Inflammatory macrophage (primary cell): ENCODE data around the gene RHEX.
"Not testable (repeated sequence)": the region's sequence is repeated elsewhere in the genome, so short reads cannot be mapped to it uniquely, and the experiment has no call there.

Source experiments
- DNase-seq, 2 donors: peaks; one replicate each; pipeline ENCODE4 v3.0.0-alpha.2; 2020 to 2022

Gene RHEX

DNA sequence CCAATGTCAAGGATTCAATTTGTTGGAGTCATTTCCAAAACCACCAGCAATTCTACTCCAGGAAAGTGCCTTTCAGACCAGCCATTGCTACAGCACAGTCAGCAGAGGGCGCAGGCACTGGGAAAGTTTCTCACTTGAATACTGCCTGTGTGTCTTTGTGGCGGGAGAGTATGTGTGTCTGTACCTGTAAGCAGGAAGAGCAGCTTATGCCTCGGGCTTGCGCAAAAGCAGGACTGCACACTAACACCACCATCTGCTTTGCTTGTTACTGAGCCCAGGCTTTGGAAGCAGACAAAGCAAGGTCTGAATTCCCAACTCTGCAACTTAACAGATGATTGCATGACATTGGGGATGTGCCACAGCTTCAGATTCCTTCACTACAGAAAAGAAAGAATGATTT, 22.3 kb upstream of the RHEX start:
- peak; percentile 50 to 70 for DNase-seq

DNA sequence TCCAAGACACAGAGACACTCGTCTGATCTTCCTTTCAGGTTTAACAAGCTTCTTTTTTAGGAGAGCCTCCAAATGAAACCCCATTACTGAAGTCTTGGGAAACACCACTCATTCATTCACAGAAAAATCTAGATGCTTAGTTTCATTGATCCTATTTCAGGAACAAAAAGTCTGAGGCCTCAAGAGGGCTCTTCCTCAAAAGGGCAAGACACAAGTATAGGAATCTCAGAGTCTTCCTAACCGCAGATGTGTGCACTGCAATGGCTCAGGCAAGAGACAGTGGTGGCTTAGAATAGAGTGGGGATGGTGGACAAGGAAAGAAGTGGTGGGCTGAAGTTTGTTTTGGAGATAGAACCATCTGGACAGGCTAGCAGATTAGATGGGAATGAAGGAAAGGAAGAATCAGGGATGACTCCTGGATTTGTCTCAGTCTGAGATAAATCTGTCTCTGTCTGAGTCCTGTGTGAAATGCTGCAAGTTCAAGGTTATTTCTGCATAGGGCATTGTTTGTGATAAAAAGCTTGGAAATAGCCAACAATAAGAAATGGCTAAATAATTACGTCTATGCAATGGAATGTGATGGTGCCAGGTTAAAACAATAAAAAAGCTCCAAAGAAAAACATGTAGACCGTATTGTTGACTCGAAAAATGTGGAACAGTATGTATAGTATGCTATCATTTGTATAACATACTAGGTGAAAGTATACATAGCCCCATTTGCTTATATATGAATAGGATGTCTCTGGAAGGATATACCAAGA, 20.4 kb upstream of the RHEX start:
- DNase-seq, result peak; percentile 54

DNA sequence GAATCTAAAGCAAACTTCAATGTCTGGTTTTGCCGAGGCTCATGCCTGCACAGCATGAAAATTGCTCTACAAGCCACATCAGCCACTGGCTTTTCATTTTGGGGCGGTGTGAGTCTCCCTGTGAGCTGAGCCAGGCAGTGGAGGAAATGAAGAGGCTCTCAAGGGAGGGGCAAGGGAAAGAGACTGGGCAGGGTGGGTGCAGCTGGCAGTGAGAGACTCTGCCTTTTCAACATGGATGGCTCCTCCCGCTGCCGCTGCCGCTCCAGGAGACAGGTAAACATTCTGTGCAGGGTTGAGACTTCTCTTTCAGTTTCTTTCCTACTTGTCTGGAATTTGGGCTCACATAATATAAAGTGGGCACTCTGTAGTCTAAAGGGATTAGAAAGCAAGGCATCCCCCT, 17.9 kb upstream of the RHEX start:
- no peak for DNase-seq

GRCh38 chr1:206036663-206037455, 16.1 kb upstream of the RHEX start:
- DNase-seq, result peak in 1 of 2 donors; percentile 26

DNA sequence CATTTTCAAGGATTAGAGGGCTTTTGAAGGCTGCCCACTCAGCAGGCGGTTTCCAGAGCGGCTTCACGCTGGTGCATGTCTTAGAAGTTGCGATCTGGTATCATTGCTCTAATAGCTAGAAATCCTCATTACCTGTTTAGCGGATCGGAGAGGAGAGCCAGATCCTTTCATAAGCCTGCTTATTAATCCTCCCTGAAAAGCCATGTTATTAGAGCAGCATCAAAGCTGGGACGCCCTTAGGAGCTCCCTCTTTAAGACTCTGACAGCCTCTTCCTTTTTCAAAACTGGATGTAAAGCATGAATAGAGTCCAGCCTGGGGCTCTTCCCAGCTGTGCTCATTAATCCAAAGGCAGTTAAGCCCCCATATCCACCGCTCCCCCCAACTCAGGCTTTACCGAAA, 15.4 kb upstream of the RHEX start:
- no peak for DNase-seq

- no peak for DNase-seq
Observed at GRCh38 chr1:206039046-206039973, 13.7 kb upstream of the RHEX start.

DNA sequence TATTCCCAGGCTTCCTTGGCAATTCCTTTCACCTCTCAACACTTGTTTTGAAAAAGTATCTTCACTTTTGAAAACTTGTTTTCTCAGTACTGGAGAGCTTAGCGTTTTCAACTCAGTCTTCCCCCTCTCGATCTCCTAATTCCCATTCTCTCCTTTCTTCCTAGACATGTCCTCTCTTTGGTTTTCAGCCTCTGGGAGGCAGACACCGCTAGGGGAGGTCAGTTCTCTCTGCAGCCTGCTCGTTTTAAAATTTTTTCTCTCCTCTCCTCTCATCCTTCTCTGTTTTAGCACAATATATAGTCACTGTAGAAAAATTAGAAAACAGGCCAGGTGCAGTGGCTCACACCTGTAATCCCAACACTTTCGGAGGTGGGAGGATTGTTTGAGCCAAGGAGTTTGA, 12.6 kb upstream of the RHEX start:
- DNase-seq, result no peak

- DNase-seq, result no peak
Observed at GRCh38 chr1:206041640-206042039, 11.3 kb upstream of the RHEX start.

DNA sequence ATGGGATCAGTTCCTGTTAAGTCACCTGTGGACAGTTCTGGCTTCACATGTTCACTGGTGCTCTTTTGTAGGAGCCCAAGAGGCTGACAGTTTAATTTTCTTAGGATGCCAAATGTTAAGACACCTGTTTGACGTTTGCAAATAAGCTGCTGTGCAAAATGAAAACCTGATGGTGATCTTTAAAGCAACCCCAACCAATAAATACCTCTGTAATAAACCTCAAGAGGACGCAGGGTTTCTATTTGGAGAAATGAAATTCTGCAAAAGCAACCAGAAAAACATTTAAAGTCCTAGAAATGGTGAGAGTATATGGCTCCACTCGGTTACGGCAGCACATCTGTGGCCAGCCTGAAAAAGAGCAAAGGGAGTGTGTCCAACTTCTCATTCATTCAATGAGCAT, 5.7 kb upstream of the RHEX start:
- no peak for DNase-seq

DNA sequence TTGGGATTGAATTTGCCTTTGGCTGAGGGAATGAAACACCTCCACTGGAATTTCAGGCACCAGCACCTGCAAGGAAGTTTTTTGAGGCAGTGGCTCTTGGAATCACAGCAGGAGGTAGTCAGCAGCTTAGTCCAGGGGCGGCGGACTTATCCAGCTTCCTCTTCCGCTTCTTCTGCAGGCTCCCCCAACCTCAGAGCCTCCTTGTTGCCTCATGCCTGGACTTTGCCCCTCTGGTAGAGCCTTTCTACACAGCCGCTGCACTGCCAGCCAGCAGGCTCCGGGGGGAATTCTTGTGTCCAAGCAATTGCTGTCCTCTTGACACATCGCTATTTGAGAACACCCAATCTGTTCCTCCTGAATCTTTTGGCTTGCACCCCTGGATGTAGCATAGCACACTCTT, 4.4 kb upstream of the RHEX start:
- peak; percentile 67 to 78 for DNase-seq

DNA sequence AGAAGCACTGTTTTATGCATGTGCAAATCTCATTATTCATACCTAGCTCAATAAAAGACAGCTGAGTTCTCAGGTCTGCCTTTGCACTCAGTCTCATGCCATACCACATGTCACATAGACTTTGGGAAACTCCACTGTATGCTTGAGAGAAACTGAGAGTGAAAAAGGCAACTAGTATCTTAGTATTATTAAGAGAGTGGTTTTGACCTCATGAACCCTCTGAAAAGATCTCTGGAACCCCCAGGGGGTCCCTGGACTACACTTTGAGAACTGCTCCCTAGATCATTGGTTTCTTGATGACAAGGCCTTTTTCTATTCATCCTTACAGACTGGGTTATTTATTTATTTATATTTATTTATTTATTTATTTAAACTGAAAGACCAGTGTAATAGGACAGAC, 3.7 kb upstream of the RHEX start:
- no peak for DNase-seq

DNA sequence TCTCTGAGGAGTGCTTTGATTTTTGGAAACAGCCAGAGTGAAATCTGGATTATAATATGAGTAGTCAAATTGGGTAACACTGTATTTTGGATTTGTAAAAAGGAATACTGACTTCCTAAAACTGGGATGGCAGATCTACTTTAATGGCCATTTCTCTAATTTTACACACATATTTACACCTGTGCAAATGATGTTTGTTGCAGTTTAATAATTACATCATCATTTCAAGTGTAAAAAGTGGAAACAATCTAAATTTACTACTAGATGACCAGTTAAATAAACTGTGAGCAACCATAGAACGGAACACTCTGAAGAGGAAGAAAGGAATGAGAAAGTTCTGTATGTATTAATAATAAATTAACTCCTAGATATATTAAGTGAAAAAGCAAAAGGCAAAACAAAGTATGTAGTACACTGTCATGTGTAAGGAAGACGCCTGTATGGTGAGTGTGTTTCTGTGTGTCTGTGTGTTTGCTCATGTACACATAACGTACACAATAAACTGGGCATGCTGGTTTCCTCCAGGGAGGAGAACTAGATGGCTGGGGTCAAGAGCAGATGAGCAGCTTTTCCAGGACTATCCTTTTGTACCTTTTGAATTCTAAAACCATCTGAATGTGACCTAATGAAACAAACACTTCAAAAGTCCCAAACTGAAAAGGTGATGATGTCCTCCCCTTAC, 2.9 kb upstream of the RHEX start:
- DNase-seq, result no peak

DNA sequence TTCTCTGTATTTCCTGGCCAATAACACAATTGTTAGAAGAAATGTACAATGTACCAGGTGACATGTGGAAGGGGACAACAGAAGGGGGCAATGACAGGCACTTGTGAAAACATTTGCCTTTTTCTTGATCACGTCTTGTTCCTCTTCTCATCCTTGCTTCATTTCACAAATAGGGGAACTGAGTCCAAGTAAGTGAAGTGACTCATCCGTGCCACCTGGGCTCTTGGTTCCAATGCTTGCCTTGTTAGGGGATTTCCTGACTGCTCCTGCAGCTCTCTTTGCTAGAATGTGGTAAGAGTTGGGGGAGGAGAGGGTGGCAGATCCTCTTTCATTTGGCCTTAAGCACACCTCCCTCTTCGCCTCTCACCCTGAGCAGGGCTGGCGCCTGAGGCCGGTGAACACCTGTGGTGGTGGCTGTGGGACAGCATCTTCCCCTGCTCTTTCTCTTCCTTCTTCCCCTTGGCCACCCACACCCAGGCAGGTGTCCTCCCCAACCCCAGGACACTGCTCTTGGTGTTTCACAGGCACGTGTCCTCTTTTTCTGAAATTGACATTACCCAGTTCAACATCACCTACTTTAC, 2.2 kb upstream of the RHEX start:
- peak; percentile 73 to 82 for DNase-seq

GRCh38 chr1:206052231-206052865, 625 bp upstream of the RHEX start:
- DNase-seq, result not testable (repeated sequence)

- not testable (repeated sequence) for DNase-seq
Observed at GRCh38 chr1:206053616-206054015, 643 bp downstream of the RHEX start.

DNA sequence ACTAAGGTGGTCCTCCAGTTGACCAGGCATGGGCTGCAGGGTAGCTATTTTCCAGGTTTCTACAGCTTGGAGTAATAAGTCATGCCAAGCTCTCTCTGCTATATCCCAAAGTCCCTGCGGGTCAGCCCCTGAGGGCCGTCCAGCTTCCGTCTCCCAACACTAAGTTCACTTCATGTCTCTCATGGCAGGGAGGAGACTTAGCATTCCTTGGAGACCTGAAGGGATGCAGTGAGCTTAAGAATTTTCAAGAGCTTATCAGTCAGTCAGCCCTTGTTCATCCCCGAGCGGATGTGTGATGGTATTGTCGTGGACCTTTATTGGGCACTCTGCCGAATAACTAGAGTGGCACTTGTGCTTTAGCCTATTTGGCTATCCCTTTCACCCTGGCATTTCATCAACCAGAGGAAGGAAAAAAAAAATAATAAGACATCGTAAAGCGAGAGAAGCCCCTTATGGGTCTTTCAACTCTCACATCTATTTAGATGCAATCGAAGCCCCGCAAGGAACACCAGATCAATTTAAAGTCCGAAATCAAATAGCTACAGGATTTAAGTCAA, 2.2 kb downstream of the RHEX start:
- not testable (repeated sequence) for DNase-seq

DNA sequence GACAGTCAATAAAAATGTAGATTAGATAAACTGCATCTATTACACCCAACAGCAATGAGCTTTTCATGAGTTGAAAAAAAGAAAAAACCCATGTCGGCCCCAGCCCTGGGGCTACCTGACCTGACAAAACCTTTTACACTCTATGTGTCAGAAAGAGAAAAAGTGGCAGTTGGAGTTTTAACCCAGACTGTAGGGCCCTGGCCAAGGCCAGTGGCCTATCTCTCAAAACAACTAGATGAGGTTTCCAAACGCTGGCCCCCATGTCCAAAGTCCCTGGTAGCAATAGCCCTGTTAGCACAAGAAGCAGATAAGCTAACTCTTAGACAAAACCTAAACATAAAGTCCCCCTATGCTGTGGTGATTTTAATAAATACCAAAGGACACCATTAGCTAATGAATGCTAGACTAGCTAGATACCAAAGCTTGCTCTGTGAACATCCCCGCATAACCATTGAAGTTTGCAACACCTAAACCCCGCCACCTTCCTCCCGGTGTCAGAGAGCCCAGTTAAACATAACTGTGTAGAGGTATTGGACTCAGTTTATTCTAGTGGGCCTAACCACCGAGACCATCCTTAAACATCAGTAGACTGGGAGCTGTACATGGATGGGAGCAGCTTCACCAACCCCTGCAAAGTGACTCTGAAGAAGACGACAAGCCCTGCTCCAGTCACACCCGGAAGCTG, 2.8 kb downstream of the RHEX start:
- not testable (repeated sequence) for DNase-seq

- not testable (repeated sequence) for DNase-seq
Observed at GRCh38 chr1:206058289-206058926, 5.4 kb downstream of the RHEX start.

DNA sequence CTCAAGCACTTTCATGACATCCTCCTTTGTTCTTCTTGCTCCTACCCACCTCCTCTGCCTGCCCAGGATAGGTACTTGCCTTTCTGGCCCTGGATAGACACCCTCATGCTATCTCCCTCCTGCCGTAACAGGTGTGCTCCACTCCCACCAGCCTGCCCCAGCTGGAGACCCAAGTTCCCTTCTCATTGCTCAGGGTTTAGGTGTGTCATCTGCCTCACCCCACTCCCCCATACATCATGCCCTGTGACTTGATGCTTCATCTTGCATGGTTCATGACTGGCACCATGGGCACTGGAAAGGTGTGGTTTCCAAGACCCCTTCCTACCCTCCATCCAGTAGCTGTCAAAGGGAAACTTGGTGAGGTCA, 5.9 kb downstream of the RHEX start:
- no peak for DNase-seq

GRCh38 chr1:206059355-206059915, 6.5 kb downstream of the RHEX start:
- DNase-seq, result no peak
